HG03064 (cell line): ENCODE data around the gene ISM2.
"Not testable (repeated sequence)": the region's sequence is repeated elsewhere in the genome, so short reads cannot be mapped to it uniquely, and the experiment has no call there.

Experiments used
- ATAC-seq: cut with Tn5 transposase; IDR thresholded peaks from one replicate; pipeline ENCODE4 v1.9.1; 2021; ENCODE audit warnings: low read depth; ENCODE audit not compliant: unreplicated experiment

Gene ISM2

GRCh38 chr14:77498120-77498979 lies at the start of gene ISM2:
Gene ISM2, minus strand, starts transcription at chr14:77498816. Its CDS starts 23 bp downstream, at chr14:77498793.
- peak; percentile 67 for ATAC-seq

- ATAC-seq = no peak
Measured at GRCh38 chr14:77547512-77548180, 49.0 kb upstream of the ISM2 start.

- ATAC-seq = not testable (repeated sequence)
Measured at GRCh38 chr14:77545171-77545570, 46.6 kb upstream of the ISM2 start.

- ATAC-seq = no peak
Measured at GRCh38 chr14:77544571-77544970, 46.0 kb upstream of the ISM2 start.

GRCh38 chr14:77543637-77544334 lies 45.2 kb upstream of the ISM2 start:
- ATAC-seq = no peak

GRCh38 chr14:77543240-77543551 lies 44.6 kb upstream of the ISM2 start:
- no peak for ATAC-seq

- no peak for ATAC-seq
Measured at GRCh38 chr14:77542421-77543239, 44.0 kb upstream of the ISM2 start.

GRCh38 chr14:77541905-77542304 lies 43.3 kb upstream of the ISM2 start:
- no peak for ATAC-seq

- ATAC-seq = not testable (repeated sequence)
Measured at GRCh38 chr14:77536951-77537350, 38.3 kb upstream of the ISM2 start.

- no peak for ATAC-seq
Measured at GRCh38 chr14:77531071-77531470, 32.5 kb upstream of the ISM2 start.

- no peak for ATAC-seq
Measured at GRCh38 chr14:77529963-77530362, 31.3 kb upstream of the ISM2 start.

GRCh38 chr14:77529213-77529612 lies 30.6 kb upstream of the ISM2 start:
- ATAC-seq = no peak

GRCh38 chr14:77528701-77529100 lies 30.1 kb upstream of the ISM2 start:
- ATAC-seq = not testable (repeated sequence)

- ATAC-seq = no peak
Measured at GRCh38 chr14:77526266-77526665, 27.6 kb upstream of the ISM2 start.

- ATAC-seq = no peak
Measured at GRCh38 chr14:77524536-77524935, 25.9 kb upstream of the ISM2 start.

GRCh38 chr14:77523109-77523508 lies 24.5 kb upstream of the ISM2 start:
- no peak for ATAC-seq

- ATAC-seq = no peak
Measured at GRCh38 chr14:77520555-77520954, 21.9 kb upstream of the ISM2 start.

- ATAC-seq = no peak
Measured at GRCh38 chr14:77516126-77516525, 17.5 kb upstream of the ISM2 start.

GRCh38 chr14:77511486-77512162 lies 13.0 kb upstream of the ISM2 start:
- no peak for ATAC-seq

GRCh38 chr14:77509366-77509765 lies 10.8 kb upstream of the ISM2 start:
- ATAC-seq = no peak
